ENCODE data around the gene SLAMF8.

Gene SLAMF8

GRCh38 chr1:159856576-159856975 is 29.9 kb downstream of the SLAMF8 start:
- H3K9me3 ChIP-seq (ENCODE audit: severe bottlenecking) = peaks cover 8% of the 10 kb centered on the region
- H3K36me3 ChIP-seq = no peaks in the 10 kb centered on the region
- H3K4me3 ChIP-seq (ENCODE audit: low read depth, low read length) = no peak overlapping the region
- H3K27ac ChIP-seq = no peak overlapping the region
- no peak for DNase-seq
- TF ChIP-seq, protein P1, sequence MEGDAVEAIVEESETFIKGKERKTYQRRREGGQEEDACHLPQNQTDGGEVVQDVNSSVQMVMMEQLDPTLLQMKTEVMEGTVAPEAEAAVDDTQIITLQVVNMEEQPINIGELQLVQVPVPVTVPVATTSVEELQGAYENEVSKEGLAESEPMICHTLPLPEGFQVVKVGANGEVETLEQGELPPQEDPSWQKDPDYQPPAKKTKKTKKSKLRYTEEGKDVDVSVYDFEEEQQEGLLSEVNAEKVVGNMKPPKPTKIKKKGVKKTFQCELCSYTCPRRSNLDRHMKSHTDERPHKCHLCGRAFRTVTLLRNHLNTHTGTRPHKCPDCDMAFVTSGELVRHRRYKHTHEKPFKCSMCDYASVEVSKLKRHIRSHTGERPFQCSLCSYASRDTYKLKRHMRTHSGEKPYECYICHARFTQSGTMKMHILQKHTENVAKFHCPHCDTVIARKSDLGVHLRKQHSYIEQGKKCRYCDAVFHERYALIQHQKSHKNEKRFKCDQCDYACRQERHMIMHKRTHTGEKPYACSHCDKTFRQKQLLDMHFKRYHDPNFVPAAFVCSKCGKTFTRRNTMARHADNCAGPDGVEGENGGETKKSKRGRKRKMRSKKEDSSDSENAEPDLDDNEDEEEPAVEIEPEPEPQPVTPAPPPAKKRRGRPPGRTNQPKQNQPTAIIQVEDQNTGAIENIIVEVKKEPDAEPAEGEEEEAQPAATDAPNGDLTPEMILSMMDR (IDR thresholded peaks at IDR 0.05; ENCODE audit: low read depth, low read length) = no peak
- peaks cover 90% of the 10 kb centered on the region for H3K27me3 ChIP-seq (ENCODE audit: insufficient read depth, low read depth, severe bottlenecking)

DNA sequence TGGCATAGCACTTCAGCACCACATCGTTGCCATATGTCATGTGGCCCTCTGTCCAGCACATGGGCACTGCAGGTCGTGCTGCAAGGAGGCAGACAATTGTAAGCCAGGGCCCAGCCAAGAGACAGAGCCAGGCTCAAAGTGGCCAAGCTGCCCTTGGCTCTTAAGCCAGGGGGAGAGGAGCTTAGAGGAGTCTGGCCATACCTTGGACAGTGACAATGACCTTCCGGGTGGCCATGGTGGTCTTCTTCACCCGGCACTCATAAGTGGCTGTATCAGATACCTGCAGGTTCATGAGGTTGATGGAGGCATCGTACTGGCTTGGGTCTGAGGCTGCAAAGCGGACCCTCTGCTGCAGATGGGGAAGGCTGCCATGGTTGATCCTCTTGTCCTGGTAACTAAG is 31.2 kb downstream of the SLAMF8 start:
- H3K27me3 ChIP-seq (ENCODE audit: insufficient read depth, low read depth, severe bottlenecking) = peaks cover 93% of the 10 kb centered on the region
- H3K9me3 ChIP-seq (ENCODE audit: severe bottlenecking) = peaks cover 8% of the 10 kb centered on the region
- H3K4me3 ChIP-seq (ENCODE audit: low read depth, low read length) = no peak overlapping the region
- DNase-seq = no peak
- TF ChIP-seq, protein P1 (IDR thresholded peaks at IDR 0.05; ENCODE audit: low read depth, low read length) = no peak
- H3K27ac ChIP-seq = no peak overlapping the region
- no peaks in the 10 kb centered on the region for H3K36me3 ChIP-seq

DNA sequence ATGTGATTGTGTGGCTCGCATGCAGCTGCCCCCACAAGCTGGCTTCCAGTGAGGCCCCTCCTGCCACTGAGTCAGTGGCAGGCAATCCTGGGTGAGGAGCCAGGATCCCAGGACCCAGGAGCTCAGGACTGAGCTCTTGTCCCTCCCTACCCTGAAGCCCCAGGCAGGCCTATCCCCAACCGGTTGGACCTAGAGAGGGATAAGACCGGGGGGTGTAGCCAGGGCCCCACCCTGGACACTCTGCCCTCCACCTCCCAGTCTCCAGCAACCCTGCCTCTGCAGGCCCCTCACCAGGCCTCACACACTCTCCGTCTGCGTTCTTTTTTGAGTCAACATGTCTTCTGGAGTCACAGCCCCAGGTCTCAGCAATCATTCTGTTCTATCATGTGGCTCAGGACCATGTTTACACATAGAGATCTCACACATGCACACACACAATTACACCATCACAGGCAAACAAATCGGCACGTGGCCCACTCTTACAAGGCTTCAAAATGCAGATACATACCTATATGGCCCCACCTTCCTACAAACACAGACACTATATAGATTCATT is 33.2 kb downstream of the SLAMF8 start:
- Histone ChIP-seq H3K4me3 (ENCODE audit: low read depth, low read length) (no peak overlapping the region), H3K27ac (no peak overlapping the region)

DNA sequence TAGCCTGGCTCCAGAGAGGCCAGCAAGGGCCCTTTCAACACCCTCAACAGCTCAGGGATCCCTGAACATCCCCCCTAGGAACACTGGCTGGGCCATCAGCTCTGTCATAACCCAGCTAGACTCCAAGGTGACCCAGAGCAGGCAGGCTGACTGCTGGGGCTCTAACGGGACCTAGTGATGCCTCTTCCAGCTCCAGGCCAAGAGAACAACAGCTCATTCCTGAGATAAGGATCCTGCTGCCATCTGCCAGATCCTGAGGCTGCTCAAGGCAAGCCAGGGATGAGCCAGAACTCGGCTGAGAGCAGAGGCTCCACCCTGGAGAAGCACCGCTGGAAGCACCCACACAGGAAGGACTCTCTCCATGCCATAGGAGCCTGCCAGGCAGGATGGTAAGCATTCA is 33.8 kb downstream of the SLAMF8 start:
- Histone ChIP-seq H3K36me3 (no peaks in the 10 kb centered on the region), H3K27ac (no peak overlapping the region), H3K9me3 (ENCODE audit: severe bottlenecking) (peaks cover 2% of the 10 kb centered on the region), H3K4me3 (ENCODE audit: low read depth, low read length) (no peak overlapping the region), H3K27me3 (ENCODE audit: insufficient read depth, low read depth, severe bottlenecking) (peaks cover 95% of the 10 kb centered on the region)
- peak; percentile 32 for DNase-seq
- TF ChIP-seq, protein P1 (IDR thresholded peaks at IDR 0.05; ENCODE audit: low read depth, low read length) = no peak

More for the DNA sequence above, 33.2 kb downstream of the SLAMF8 start:
- no peak for DNase-seq
- H3K27me3 ChIP-seq (ENCODE audit: insufficient read depth, low read depth, severe bottlenecking) = peaks cover 97% of the 10 kb centered on the region
- TF ChIP-seq, protein P1 (IDR thresholded peaks at IDR 0.05; ENCODE audit: low read depth, low read length) = no peak
- no peaks in the 10 kb centered on the region for H3K36me3 ChIP-seq
- peaks cover 7% of the 10 kb centered on the region for H3K9me3 ChIP-seq (ENCODE audit: severe bottlenecking)

DNA sequence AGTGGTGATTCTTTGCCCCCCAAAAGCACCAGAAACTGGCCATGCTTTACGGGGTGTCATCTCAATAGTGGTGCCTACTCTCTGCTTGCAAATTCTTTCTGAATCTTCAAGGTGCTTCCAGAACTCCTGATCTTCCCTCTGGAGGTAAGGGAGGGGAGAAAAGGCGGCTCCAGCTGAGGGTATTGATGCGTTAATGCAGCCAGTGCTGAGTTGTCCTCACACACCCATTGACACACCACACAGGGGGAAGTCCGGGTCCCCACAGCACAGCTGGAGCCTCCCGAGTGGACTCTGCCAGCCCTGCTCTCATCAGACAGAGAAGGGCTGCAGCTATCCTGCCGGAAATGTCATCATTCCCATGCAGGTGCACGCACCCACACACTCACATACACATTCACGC is 34.5 kb downstream of the SLAMF8 start:
- Histone ChIP-seq H3K9me3 (ENCODE audit: severe bottlenecking) (no peaks in the 10 kb centered on the region), H3K27ac (no peak overlapping the region), H3K27me3 (ENCODE audit: insufficient read depth, low read depth, severe bottlenecking) (peaks cover 93% of the 10 kb centered on the region), H3K36me3 (no peaks in the 10 kb centered on the region), H3K4me3 (ENCODE audit: low read depth, low read length) (no peak overlapping the region)
- no peak for DNase-seq
- TF ChIP-seq, protein P1 (IDR thresholded peaks at IDR 0.05; ENCODE audit: low read depth, low read length) = no peak

DNA sequence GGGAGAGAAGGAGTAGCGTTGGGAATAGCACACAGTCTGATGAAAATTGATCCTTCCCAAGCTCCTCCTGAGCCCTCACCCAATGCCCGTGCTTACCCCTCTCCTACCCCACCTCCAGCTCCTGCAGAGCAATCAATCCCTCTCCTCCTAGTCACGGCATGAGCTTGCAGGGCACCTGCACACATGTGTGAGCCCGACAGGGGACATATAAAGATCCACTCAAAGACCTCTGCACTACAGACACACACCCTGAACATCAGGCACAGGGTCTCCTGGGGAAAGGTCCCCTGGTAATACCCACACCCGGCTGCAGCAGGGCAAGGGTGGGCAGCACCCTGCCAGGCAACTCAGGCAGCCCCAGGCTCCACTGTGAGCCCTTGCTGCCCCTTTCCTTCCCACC is 35.4 kb downstream of the SLAMF8 start:
- Histone ChIP-seq H3K4me3 (ENCODE audit: low read depth, low read length) (no peak overlapping the region), H3K27ac (no peak overlapping the region), H3K9me3 (ENCODE audit: severe bottlenecking) (peaks cover 2% of the 10 kb centered on the region), H3K36me3 (no peaks in the 10 kb centered on the region), H3K27me3 (ENCODE audit: insufficient read depth, low read depth, severe bottlenecking) (peaks cover 93% of the 10 kb centered on the region)
- TF ChIP-seq, protein P1 (IDR thresholded peaks at IDR 0.05; ENCODE audit: low read depth, low read length) = no peak
- no peak for DNase-seq
